ENCODE results near the gene SNAPC4. TPM values are rescaled to one million over a fixed set of nuclear protein-coding genes. Genes with fewer than 3 reads are reported as not detected.
A peak's percentile ranks its signal among the peaks of the same experiment; 100 is the strongest.

The SNAPC4 gene
- total RNA-seq, 1 experiment from 2014 or later: 7.5 TPM

- H3K9me2 ChIP-seq (replicated peaks; ENCODE audit: low read length): no peaks in the 10 kb centered on the region
- no peak for DNase-seq
- TF ChIP-seq EZH2phosphoT487 (IDR thresholded peaks at IDR 0.05; ENCODE audit: borderline replicate concordance, low read length) (no peak), EZH2 (IDR thresholded peaks at IDR 0.05; ENCODE audit: low read length, unreplicated experiment) (no peak), CTCF (conservative IDR thresholded peaks at IDR 0.05; ENCODE audit: low read depth, low read length) (no peak)
- no peak overlapping the region for H2AFZ ChIP-seq (ENCODE audit: low read length)
- H3K4me3 ChIP-seq (ENCODE audit: low read length): no peak overlapping the region
- CTCF ChIA-PET: no interaction called here
- H3F3A ChIP-seq (ENCODE audit: low read length, unreplicated experiment): no peaks in the 10 kb centered on the region
- H3K9ac ChIP-seq (ENCODE audit: low read length): no peak overlapping the region
- H3K9me3 ChIP-seq (ENCODE audit: low read length): no peaks in the 10 kb centered on the region
- intact Hi-C loops (cut with micrococcal nuclease): no loop called here
- TSS peak; percentile 55 for BruUV-seq (replicated peaks)
- H3K27me3 ChIP-seq (ENCODE audit: low read length): no peaks in the 10 kb centered on the region
- no peaks in the 10 kb centered on the region for H3K79me2 ChIP-seq (ENCODE audit: low read length)
- no peak overlapping the region for H3K27ac ChIP-seq (ENCODE audit: low read length)
- POLR2A ChIA-PET (ENCODE audit: unreplicated experiment): no interaction called here
- H4K20me1 ChIP-seq (ENCODE audit: low read length): no peaks in the 10 kb centered on the region
- H3K36me3 ChIP-seq (ENCODE audit: low read depth, low read length): no peaks in the 10 kb centered on the region; the same call in 1 of the 2 replicates
- no peak overlapping the region for H3K4me2 ChIP-seq (ENCODE audit: low read length)
- ATAC-seq: no peak
- H3K4me1 ChIP-seq (ENCODE audit: insufficient read depth, low read length): no peaks in the 10 kb centered on the region
Observed at GRCh38 chr9:136423432-136424146, 23.6 kb upstream of the SNAPC4 start.

GRCh38 chr9:136422876-136423275 is 22.9 kb upstream of the SNAPC4 start:
- H3K36me3 ChIP-seq (ENCODE audit: low read depth, low read length): no peaks in the 10 kb centered on the region; the same call in 1 of the 2 replicates
- CTCF ChIA-PET: no interaction called here
- intact Hi-C loops (cut with micrococcal nuclease): no loop called here

More at GRCh38 chr9:136422876-136423275, 22.9 kb upstream of the SNAPC4 start:
- POLR2A ChIA-PET (ENCODE audit: unreplicated experiment): no interaction called here
- Histone ChIP-seq H3K9ac (ENCODE audit: low read length) (no peak overlapping the region), H3K4me3 (ENCODE audit: low read length) (no peak overlapping the region), H3K4me2 (ENCODE audit: low read length) (no peak overlapping the region), H3K27me3 (ENCODE audit: low read length) (no peaks in the 10 kb centered on the region), H2AFZ (ENCODE audit: low read length) (no peak overlapping the region), H3K4me1 (ENCODE audit: insufficient read depth, low read length) (no peaks in the 10 kb centered on the region), H3K27ac (ENCODE audit: low read length) (no peak overlapping the region), H3K79me2 (ENCODE audit: low read length) (no peaks in the 10 kb centered on the region), H3F3A (ENCODE audit: low read length, unreplicated experiment) (no peaks in the 10 kb centered on the region), H3K9me3 (ENCODE audit: low read length) (no peaks in the 10 kb centered on the region), H4K20me1 (ENCODE audit: low read length) (no peaks in the 10 kb centered on the region), H3K9me2 (replicated peaks; ENCODE audit: low read length) (no peaks in the 10 kb centered on the region)
- DNase-seq: no peak
- BruUV-seq (replicated peaks): no TSS peak
- no peak for TF ChIP-seq CTCF (conservative IDR thresholded peaks at IDR 0.05; ENCODE audit: low read depth, low read length)
- ATAC-seq: no peak
